Suppressor macrophage treated with lipopolysaccharide for 1 hour (primary cell): ENCODE results near the gene PDXDC1.
"Not testable (repeated sequence)": the region's sequence is repeated elsewhere in the genome, so short reads cannot be mapped to it uniquely, and the experiment has no call there.

ENCODE experiments used
- DNase-seq, 3 donors: peaks; one replicate each; pipeline ENCODE4 v3.0.0-alpha.2; 2020 to 2022

Gene PDXDC1

DNA sequence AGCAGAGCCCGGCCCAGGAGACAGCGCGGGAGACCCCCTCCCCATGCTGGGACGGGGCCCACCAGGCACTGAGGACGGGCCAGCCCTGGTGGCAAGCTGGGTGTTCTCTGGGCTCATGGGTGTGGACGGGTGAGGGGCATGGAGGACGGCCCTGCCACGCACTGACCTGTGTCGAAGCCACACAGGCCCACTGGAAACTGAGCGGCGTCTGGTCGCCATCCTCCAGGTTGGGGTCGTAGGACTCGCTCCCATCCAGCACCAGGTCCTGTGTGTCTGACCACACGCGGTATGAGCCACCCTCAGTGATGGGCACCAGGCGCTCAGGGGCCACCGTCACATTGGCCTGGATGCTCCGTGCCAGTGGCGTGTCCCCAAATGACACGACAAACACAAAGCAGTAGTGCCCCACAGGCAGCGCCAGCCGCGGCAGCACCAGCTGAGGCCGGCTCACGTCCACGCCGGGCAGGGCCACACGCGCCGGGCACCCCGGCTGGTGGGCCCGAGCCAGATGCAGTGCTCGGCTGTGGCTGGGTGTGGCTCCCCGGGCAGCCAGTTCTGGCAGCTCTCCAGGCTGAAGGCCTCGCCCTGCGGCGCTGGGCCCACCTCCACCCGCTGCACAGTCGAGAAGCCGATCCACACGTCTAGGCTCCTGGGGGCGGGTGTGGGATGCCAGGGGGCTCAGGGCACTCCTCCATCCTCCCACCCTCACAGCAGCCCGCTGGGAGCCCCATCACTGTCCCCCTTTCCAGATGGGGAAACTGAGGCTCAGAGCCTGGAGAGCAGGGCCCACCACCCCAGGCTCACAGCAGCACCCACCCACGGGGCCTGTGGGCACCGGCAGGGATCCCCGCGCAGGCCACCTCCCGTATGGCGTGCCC lies 160.9 kb downstream of the PDXDC1 start:
- DNase-seq, result not testable (repeated sequence)

DNA sequence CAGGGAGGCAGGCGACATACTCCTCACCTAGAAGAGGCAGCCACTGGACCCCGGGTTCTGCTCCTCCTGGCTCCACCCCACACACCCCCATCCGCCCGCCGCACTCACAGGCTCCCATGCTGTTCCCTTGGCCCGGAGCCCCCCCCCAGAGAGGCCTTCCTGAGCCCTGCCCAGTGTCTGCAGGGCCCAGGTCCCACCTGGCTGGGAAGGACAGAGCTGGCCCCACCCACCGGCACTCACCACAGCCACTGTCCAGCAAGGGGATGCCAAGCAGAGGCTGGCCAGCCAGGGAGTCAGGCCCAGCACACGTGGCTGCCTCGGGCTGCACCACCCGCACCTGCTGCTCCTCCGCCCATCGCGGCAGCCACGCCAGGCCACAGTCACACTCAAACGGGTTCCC lies 162.7 kb downstream of the PDXDC1 start:
- DNase-seq, result not testable (repeated sequence)

DNA sequence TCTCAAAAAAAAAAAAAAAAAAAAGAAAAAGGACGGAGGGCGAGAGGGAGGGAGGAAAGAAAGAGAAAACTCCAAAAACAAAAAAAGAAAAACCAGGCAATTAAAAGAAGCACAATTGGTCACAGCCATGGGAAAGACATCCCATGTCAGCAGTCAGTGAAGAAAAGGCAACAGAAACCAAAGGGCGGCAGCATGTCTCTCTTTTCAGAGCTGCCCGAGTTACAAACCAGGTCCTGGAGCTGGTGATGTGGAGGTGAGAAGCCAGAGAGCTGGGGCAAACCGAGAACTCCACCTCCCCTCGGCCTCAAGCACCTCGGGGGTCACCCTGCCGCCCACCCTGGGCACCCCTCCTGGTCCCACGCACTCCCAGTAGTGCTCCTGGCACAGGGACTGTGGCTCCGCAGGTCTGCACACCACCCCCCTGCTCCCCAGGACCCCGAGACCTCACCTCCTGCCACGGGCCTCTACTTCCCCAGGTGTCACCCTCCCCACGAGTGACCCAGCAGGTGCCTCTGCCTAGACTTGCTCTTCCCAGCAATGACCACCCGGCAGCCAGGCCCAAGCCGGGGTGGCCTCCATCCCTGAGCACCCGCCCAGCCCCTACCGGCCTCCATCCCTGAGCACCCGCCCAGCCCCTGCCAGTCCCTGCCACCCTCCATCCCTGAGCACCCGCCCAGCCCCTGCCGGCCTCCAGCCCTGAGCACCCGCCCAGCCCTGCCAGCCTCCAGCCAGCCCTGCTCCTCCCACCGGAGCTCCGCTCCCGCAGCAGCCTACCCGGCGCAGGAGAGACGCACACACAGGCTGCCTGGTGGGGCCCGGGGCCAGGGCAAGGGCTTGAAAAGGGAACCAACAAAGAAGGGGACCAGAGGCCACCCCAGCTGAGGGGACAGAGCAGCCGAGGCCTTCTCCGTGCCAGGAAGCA lies 165.9 kb downstream of the PDXDC1 start:
- DNase-seq, result not testable (repeated sequence)

DNA sequence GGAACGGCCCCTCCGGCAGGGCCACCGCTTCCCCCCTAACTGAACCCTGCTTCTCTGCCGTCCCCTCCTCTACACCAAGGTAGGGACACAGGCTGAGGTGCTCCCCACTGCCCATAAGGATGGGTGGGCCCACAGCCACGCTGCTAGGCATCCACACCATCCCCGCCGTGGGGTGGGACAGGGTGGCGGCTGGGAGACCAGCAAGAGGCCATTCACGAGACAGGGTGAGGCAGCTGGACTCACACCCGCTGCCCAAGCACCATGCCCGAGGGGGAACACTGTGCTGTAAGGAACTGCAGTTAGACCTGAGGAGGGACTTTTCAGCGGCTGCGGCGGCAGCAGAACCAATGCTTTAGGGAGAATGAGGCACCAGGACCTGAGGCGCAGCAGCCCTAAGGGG lies 166.8 kb downstream of the PDXDC1 start:
- no peak for DNase-seq

DNA sequence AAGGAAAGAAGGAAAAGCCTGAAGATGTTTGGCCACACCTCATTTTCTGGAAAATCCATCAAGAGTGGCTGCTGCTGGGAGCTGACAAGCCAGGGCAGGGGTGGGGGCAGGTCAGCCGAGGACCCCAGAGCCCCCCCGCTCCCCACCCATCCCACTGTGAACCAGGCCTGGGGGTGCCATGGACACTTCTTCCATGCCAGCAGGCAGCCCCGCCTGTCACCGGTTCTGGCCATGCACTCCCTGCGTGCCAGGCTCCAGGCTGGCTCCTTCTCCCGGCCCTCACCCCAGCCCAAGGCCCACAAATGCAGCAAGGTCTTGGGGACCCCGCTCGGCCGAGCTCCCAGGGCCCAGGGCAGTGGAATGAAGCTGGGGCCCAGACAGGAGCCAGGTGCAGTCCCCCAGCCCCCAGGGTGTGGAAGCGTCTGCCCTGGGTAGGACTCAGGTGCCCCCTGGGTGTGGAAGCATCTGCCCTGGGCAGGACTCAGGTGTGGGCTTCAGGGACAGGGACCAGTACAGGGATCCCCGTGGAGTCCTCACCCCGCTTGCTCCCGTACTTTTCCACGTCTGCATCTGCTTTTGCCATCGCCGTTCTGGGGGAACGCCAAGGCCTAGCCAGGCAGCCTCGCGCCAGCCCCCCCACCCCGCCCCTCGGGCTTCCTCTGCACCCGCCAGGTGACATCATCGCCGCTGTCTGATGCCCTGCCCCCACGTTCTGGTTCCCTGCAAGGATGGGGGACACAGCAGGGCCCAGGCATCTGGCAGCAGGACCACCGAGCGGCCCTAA lies 167.5 kb downstream of the PDXDC1 start:
- not testable (repeated sequence) for DNase-seq

DNA sequence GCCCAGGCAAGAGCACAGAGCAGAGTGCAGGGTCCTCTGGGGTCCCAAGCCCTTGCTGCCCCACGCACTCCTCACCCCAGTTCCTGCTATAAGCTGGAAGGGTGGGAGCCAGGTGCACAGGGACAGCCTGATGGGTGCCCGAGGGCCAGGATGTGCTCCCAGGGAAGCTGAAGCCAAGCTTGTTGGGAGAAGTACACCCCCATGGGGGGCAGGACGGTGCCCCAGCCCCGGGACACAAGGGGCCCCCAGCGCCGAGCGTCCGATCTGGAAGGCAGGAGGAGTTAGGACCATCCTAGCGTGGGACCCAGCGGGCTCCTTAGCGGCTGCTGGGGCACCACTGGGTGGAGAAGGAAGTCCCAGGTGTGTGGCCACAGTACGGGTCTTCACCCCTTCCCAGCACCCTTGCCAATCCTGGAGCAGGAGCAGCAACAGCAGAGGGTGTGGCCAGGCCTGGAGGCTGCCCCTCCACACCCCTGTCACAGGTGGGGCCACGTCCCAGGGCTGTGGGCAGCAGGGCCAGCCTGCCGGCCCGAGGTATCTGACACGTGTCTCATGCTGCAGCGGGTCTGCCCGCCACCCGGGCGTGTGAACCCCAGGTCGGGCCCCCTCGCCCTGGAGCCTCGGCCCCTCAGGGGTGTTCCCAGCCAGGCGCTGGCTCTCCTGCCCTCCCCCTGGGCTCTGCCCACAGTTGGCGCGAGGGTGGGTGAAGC lies 168.2 kb downstream of the PDXDC1 start:
- DNase-seq, result not testable (repeated sequence)

DNA sequence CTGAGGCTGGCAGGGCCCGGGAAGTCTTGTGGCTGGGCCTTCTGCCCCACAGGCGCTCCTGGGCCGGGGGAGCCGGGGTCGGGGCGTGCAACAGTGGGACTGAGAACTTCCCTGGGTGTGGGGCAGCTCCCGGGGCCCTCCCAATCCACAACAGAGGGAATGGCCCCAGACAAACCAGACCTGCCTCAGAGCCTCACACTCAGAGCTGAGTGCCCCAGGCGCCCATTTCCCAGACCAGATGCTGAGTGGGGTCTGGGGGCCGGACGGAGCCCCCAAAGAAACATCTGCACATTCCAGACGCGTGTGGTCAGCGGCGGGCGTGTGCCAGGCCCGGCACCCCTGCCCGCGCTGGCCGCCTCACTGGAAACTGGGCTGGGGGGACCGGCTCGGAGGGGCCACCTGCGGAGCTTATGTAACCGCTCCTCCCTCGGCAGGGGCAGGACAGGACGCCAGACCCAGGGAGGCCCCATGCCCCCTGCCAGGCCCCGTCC lies 168.8 kb downstream of the PDXDC1 start:
- not testable (repeated sequence) for DNase-seq

DNA sequence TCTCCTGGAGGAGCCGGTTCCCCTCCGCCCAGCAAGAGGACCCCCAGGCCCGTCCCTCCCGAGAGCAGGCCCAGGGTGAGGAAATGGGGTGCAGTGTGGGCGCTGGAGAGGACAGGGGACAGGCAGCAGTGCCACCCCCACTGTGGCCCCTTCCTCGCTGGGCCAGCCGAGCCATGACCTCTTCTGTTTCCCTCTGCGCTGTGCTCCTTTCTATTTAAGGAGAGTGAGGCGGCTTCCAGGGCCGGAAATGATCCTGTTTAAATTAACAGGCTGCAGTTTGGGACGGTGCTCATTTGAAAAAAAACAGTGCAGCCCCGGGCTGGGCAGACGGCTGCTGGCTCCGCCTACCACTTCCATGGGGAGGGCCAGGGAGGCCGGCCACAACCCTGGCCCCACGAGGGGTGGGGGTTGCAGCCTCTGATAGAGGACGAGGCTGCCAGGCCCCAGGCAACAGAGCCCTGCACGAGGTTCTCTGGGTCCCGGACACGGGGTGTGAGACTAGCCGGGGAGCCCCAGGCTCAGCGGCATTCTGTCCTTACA lies 169.3 kb downstream of the PDXDC1 start:
- peak in 1 of 3 donors; percentile 1 for DNase-seq

DNA sequence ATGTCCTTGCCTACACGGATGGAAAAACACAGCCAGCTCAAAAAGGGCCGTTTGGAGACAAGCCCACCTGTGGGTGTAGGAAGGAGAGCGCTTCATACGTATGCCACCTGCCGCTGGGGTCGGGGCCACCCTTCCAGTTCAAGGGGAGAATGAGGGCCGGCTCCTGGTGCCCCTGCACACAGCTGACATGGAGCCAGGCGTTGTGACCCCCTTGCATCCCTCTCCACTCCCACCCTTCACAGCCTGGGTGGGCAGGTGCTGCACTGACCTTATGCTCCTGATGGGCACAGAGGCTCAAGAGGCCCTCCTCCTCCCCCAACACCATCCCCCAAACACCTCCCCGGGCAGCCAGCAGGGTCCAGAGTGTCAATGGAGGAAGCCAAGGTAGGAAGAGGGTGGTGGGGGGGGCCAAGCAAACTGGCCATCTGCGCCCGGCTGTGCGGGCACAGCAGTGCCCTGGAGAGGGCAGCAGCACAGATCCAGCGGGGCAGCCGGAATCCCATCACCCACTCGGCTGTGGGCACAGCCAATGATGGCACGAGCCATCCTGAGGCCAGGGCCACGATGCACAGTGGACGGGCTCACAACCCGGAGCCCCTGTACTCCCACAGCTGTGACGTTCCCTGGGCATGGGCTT lies 170.1 kb downstream of the PDXDC1 start:
- not testable (repeated sequence) for DNase-seq

DNA sequence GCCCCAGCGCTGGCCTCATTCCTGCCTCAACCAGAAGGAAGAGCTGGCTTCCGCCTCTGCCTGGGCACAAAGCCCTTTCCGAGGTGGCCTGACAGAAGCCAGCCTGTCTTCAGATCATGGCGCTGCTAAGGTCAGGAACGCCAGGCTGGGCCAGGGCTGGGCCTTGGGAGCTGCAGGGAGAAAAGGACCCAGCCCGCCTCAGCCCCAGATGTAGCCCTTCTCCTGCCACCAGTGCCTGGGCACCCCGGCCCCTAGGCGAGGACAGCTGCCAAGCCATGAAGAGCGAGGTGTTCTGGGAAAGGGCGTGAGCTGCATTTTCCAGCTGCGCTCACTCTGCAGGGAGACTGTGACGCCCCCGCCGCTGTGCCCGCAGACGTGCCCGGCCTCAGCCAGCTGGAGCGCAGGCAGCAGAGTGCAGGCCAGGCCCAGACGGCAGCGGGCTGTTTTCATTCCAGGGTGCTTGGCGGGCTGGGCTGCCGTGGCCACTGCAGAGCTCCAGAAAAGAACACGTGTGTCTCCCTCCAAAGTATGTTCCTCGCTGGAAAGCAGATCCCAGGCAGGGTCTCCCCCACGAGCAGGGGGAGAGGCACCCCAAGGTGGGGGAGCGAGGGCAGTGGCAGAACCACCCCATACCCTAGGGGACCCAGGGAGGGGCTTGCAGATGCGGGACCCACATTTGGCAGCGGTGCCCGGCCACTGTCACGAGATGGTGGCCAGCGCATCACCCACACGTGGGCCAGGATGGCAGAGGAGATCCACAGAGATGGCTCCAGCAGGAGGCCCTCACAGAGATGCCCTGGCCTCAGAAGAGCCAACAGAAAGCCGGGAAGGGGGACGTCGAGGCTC lies 170.8 kb downstream of the PDXDC1 start:
- not testable (repeated sequence) for DNase-seq

DNA sequence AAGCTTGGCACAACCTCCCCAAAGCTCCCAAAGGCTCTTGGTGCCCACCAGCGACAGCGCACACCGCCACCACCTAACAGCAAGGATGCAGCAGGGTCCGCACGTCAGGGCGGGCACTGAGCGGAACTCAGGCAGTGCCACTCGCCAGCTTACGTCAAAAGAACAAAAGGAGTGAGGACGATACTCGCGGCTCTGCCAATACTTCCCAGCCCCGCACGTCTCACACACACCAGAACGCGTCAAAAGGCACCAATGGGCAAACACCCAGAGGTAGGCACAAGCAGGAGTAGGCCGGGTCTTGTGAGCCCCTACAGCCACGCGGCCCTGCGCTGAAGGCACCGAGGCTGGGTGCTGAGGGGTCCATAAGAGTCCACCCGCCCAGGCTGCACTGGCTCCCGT lies 171.4 kb downstream of the PDXDC1 start:
- DNase-seq, result not testable (repeated sequence)

DNA sequence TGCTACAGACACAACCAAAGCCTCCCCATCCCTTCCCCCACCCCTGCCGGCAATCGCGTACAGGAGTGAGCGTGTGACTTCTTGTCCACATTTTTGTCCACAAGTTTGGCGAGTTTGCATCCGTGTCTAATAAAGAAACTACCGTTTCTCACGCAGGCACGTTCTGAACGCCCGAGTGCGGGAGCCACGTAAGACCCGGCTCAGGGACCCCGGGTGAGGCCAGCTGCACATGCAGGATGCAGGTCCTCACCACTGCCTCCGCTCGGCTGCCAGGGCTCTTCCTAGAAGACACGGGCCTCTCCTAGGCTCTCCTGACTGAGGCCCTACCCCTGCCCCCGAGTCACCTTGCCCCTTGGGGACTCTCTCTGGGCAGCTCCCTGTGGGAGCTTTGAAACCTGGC lies 174.0 kb downstream of the PDXDC1 start:
- not testable (repeated sequence) for DNase-seq

DNA sequence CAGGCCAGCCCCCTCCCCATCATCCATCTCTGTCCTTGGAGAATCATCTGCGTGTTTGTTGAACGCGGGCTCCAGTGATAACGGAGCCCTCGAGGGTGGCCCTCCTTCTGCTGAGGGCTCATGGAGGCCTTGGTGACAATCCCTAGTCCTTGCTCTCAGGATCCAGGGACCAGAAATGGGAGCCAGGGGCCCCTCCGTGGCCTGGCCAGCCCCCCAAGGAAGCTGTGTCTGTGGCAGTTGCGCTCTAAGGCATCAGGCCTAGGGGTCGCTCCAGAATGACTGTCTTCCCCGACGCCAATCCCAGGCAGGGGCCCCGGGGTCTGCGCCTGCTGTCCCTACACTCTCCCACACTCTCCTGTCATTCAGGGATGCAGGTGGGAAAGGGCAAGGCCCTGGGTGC lies 174.4 kb downstream of the PDXDC1 start:
- not testable (repeated sequence) for DNase-seq

DNA sequence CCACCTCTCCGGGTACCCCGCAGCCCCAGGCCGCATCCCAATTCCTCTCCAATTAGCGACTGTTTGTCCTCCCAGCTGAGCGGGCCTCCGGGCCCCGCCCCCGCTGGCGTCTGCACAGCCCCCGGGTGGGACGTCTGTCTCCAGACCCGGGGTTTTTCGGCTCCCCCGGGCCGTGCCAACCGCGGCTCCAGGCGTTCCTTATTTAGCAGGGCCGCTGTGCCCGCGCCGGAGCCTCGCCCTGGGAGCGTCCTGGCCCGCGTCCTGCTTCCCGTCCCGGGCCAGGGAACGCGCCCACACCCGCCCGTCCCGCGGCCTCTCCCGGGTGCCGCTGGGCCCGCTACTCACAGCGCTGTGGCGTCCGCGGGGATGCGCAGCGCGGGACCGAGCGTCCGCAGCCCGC lies 179.2 kb downstream of the PDXDC1 start:
- DNase-seq, result peak; percentile 39 to 75 (median 40)

DNA sequence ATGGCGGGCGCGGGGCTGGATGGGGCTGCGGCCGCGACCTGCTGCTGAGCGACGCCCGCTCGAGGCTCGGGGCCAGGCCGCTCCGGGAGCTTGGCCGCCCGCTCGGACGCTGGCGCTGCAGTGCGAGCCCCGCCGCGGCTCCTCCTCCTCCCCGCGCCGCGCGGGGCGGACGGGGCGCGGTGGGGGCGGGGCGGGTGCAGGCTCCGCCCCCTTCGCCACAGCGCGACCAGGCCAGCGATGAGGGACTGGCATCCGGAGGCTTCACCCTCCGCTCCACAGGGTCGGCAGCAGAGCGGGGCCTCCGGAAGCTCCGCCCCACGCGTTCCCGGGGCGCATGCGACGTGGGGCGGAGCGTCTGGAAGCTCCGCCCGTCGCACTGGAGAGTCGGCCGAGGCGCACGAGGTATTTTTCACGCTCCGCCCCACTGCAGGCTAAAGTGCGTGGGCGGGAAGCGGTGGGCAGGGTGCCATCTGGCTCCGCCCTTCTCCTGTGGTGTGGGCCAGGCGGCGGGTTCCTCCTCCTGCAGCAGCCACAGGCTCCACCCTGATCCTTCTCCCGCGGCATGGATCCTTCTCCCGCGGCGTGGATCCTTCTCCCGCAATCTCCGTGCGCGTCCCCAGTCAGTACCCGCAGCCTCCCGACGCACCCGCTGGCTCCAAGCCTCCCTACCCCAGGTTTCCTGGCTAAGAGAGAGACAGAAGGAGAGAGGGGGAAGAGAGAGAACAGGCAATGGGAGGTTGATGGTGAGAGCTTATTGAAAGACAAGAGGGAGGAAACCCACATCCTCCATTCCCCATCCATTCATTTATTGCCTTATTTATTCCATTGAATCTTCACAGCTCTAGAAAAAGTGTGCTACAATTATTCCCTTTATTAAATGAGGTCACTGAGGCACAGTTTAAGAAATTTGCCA lies 180.1 kb downstream of the PDXDC1 start:
- DNase-seq, result peak; percentile 93 to 97 (median 94)

DNA sequence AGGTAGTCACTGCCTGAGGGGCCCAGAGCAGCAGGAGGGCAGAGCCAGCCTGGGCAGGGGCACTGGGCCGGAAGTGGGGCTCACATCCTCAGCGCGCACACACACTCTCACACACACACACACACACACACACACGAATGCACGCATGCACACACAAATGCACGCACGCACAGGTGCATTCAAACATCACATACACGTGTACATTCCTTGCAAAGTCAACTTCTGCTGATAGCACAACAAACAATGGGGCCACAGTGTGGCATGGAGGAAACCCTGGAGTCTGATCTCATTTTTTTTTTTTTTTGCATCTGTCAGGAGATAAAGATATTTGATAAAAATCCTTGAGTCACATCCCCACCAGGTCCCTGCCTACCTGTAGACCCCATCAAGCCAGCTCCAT lies 182.8 kb downstream of the PDXDC1 start:
- not testable (repeated sequence) for DNase-seq

DNA sequence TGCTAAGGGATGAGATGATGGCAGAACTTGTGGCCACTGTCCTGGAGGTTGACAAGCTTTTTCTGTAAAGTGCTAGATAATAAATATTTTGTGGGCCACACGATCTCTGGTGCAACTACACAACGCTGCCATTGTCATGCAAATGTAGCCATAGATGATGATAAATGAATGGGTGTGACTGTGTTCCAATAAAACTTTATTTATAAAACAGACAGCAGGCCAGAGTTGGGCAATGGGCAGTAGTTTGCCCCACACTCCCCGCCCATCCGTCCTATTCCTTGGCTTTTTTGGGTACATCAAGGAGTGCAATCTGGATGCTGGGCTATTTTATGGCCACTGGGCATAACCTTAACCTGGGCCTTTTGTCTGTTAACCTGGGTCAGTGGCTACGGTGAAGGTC lies 184.8 kb downstream of the PDXDC1 start:
- DNase-seq, result not testable (repeated sequence)

DNA sequence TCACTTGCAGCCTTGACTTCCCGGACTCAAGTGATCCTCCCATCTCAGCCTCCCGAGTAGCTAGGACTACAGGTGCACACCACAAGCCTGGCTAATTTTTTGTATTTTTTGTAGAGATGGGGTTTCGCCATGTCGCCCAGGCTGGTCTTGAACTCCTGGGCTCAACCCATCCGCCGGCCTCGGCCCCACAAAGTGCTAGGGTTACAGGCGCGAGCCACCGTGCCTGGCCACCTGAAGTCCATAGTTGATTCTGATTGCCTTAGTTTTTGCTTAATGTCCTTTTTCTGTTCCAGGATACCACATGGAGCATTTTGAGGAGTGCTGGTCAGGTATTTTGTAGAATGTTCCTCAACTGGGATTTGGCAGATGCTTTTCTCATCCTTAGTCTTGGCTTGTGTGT lies 185.7 kb downstream of the PDXDC1 start:
- DNase-seq, result not testable (repeated sequence)

DNA sequence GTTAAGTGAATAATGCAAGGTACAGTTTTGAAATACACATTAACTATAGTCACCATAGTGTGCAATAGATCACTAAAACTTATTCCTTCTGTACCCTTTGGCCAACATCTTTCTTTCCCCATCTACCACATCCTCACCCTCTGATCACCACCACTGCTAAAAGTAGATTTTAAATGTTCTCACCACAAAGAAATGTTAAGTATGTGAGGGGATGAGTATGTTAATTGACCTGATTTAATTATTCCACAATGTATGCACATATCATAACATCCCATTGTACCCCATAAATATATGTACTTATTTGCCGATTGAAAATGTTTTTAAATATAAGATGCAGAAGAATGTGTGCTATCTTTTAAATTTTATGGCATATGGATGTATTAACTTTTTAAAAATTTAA lies 188.2 kb downstream of the PDXDC1 start:
- not testable (repeated sequence) for DNase-seq
